ENCODE results near the gene ENDOU.

The ENDOU gene

GRCh38 chr12:47744778-47745436 lies 19.6 kb upstream of the ENDOU start:
- H3K4me3 ChIP-seq (ENCODE audit: low read depth, low read length) = no peak overlapping the region

GRCh38 chr12:47744005-47744651 lies 18.8 kb upstream of the ENDOU start:
- no peak overlapping the region for H3K4me3 ChIP-seq (ENCODE audit: low read depth, low read length)

- no peak overlapping the region for H3K4me3 ChIP-seq (ENCODE audit: low read depth, low read length)
Measured at GRCh38 chr12:47743311-47743860, 18.1 kb upstream of the ENDOU start.

DNA sequence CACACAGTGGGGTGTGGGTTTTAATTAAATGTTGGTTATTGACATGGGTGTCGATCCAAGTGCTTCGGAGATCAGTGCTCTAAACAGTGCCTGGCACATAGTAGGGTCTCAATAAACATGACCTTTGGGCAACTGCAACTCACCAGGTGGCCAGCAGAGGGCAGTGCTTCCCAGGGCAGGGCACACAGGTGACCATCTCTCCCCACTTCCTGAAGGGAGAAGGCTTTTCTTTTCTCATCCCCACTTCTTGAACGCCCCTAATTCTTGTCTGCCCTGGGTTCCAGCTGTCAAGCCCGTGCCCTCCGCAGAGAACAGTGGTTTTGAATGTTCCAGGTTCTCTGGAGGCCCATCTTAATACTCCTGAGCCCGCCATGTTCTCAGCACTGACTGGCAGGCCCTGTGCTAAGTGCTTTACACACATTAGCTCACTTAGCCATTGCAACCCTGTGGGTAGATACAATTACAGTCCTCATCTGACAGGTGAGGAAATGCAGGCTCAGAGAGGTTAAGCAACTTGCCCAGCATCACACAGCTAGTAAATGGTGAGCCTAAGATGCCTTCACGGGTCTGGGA lies 17.0 kb upstream of the ENDOU start:
- no peak overlapping the region for H3K4me3 ChIP-seq (ENCODE audit: low read depth, low read length)

GRCh38 chr12:47741340-47741703 lies 16.0 kb upstream of the ENDOU start:
- H3K4me3 ChIP-seq (ENCODE audit: low read depth, low read length) = no peak overlapping the region

- H3K4me3 ChIP-seq (ENCODE audit: low read depth, low read length) = no peak overlapping the region
Measured at GRCh38 chr12:47740606-47741339, 15.5 kb upstream of the ENDOU start.

GRCh38 chr12:47739979-47740378 lies 14.7 kb upstream of the ENDOU start:
- H3K4me3 ChIP-seq (ENCODE audit: low read depth, low read length) = no peak overlapping the region

DNA sequence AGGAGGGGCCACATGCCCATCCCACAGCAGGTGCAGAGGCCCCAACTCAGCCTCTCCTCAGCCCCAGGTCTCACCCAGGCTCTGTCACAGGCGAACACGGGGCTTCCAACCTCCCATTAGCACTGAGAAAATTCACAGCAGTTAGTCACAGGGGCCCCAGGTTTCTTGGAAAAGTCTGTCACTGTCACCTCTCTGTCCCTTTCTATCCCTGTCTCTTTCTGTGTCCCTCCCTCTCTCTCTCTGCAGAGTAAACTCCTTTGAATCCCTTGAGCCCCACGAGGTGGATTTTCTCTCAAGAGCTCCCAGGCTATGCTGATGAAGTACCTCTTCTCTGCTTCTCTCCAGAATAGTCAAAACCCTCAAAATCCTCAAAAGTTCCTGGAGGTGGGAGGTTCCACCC lies 14.0 kb upstream of the ENDOU start:
- H3K4me3 ChIP-seq (ENCODE audit: low read depth, low read length) = no peak overlapping the region

GRCh38 chr12:47737936-47738594 lies 12.8 kb upstream of the ENDOU start:
- no peak overlapping the region for H3K4me3 ChIP-seq (ENCODE audit: low read depth, low read length)

DNA sequence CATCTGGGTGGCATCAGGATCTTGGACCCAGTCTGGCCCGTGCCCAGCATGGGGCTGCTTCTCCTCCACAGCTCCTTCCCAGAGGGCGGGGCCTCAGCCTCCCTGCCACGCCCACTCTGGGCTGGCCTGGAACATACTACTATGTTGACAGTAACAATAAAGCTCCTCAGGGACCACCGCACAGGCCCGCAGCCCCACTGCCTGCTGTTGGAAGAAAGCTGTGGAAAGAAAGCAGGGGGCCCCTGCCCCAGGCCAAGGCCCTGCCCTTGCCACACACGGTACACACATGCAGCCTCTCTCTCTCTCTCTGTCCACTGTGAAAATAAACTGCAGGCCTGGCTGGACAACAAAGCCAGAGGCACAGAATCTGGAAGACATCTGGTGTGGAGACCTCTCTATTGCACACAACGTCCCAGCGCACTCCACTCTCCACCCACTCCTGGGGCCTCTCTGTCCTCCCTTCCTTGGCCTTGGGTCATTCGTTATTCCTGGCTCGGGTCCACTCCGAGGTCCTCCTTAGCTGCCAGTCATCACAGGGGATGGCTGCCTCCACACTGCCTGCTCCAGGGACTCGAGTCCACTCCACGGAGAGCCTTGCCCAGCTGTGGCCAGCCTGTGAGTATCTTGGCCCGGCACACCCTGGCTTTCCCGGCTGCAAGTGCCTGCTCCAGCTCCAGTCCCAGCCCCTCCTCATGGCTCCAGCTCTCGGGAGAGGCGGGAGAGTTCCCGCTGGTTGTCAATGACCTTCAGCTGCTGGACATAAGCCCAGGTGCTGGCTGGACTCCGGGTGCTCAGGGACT lies 11.8 kb upstream of the ENDOU start:
- H3K4me3 ChIP-seq (ENCODE audit: low read depth, low read length) = no peak overlapping the region

- no peak overlapping the region for H3K4me3 ChIP-seq (ENCODE audit: low read depth, low read length)
Measured at GRCh38 chr12:47736216-47736615, 10.9 kb upstream of the ENDOU start.

- no peak overlapping the region for H3K4me3 ChIP-seq (ENCODE audit: low read depth, low read length)
Measured at GRCh38 chr12:47735649-47736048, 10.4 kb upstream of the ENDOU start.

- H3K4me3 ChIP-seq (ENCODE audit: low read depth, low read length) = no peak overlapping the region
Measured at GRCh38 chr12:47734725-47735480, 9.6 kb upstream of the ENDOU start.

DNA sequence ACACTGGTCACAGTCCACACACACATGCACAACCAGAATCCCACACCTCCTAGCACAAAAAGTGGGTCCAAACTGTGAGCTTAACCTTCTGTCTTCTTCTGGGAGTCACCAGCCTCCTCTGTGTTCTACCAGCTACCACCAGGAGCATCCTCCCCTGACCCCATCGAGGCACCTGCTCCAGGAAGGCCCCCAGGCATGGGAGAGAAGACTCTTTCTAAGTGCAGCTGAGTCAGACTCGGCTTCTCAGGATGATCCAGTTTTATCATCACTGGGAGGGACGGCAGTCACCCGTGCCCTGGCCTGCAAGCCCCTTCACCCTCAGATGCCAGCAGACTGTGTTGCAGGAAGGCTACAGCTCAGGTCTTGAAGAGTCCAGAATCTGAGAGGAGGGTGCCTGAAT lies 7.9 kb upstream of the ENDOU start:
- H3K4me3 ChIP-seq (ENCODE audit: low read depth, low read length) = no peak overlapping the region

GRCh38 chr12:47732504-47732903 lies 7.2 kb upstream of the ENDOU start:
- H3K4me3 ChIP-seq (ENCODE audit: low read depth, low read length) = no peak overlapping the region

DNA sequence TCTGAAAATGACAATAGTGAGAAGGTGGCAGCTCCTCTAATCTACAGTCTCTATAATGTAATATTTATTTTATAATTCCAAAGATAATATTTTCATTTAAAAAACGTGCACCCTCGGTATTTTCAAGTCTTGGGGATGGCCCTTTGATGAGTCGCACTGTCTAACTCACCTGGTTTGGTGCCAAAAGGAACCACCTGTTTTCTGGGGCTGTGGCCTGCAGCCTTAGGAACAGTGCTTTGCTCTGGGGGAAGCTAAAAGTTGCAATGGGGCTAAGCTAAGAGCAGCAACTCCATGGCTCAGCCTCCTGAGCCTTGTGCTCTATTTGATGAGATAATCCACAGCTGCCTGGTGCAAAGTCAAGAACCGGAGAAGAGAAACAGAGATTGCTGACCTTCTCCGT lies 6.4 kb upstream of the ENDOU start:
- no peak overlapping the region for H3K4me3 ChIP-seq (ENCODE audit: low read depth, low read length)

DNA sequence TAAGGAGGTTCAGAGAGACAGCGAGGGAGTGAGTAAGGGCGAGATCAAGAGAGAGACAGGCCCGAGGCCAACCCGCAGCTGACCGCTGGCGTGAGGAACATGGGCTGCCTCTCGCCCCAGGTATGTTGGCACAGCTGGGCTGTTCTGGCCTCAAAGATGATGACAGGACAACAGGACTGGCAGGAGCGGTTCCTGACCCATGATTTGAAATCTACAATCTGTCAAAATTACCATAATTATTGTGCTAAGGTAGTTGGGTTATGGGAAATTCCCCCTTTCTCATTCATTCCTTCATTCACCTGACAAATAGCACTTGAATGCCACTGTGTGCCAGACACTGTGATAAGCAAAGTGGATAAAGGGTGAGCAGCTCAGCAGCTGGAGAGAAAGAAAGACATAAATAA lies 5.1 kb upstream of the ENDOU start:
- H3K4me3 ChIP-seq (ENCODE audit: low read depth, low read length) = no peak overlapping the region

DNA sequence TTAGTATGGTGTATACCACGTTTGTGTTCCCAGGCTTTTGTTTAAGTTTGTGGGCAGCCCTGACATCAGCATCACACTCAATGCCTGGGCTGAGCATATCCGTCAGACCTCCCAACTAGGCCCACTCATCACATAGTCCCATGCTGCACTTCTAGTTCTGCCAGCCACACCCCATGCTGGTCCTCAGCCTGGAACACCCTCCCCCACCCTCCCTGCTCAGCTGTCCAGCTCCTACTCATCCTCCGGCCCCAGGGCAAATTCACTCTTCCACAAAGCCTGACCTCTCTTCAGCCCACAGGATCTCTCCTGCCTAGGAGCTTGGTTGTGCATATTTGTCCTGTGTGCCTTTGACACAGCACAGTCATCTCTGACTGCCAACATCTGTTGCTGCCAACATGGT lies 3.9 kb upstream of the ENDOU start:
- no peak overlapping the region for H3K4me3 ChIP-seq (ENCODE audit: low read depth, low read length)

GRCh38 chr12:47725893-47726292 lies 603 bp upstream of the ENDOU start:
- no peak overlapping the region for H3K4me3 ChIP-seq (ENCODE audit: low read depth, low read length)
